ENCODE measurements around the gene PMCH. TPM values are rescaled to one million over a fixed set of nuclear protein-coding genes. Genes with fewer than 3 reads are reported as not detected.

The PMCH gene
- polyA plus RNA-seq, 1 of the 3 experiments (the other 2 are of a cell fraction): not detected

DNA sequence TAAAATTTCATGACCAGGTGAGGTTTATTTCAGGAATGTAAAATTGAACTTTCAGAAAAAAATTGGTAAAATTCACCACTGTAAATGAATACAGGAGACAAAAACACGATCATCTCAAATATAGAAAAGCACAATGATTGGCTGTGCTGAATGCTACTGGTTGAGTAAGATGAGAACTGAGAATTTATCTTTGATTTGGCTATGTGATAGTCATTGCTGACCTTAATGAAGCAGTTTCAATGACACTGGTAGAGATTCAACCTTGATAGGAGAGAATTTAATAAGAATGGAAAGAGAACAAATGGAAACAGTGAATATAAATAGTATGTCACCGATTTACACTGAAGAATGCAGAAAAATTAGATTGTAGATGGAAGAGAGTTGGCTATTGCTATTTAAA is 6.4 kb upstream of the PMCH start:
- Histone ChIP-seq H3K9ac (no peak overlapping the region), H3K4me2 (no peak overlapping the region), H3K9me2 (no peaks in the 10 kb centered on the region), H3K27ac (ENCODE audit: low read depth in 2 of 2, low read length in 1 of 2) (no peak overlapping the region), H3K36me3 (replicated peaks in 1 of 2; ENCODE audit: control insufficient read depth in 1 of 2, insufficient read depth in 2 of 2, low read length in 1 of 2) (no peaks in the 10 kb centered on the region), H3K9me3 (no peaks in the 10 kb centered on the region), H3K79me2 (ENCODE audit: insufficient read depth) (no peaks in the 10 kb centered on the region), H3K4me1 (ENCODE audit: control insufficient read depth in 1 of 2, insufficient read depth in 2 of 2, low read depth in 1 of 2, low read length in 1 of 2) (no peaks in the 10 kb centered on the region), H4K20me1 (ENCODE audit: insufficient read depth) (no peaks in the 10 kb centered on the region), H2AFZ (ENCODE audit: low read depth) (no peak overlapping the region), H3K27me3 (ENCODE audit: insufficient read depth) (no peaks in the 10 kb centered on the region), H3F3A (replicated peaks; ENCODE audit: insufficient read depth) (no peaks in the 10 kb centered on the region), H3K4me3 (ENCODE audit: low read depth in 2 of 2, low read length in 1 of 2) (no peak overlapping the region)
- no peak for DNase-seq
- WGBS (ENCODE audit: low lambda C conversion rate): 76% methylated on average over 2 of the region's 2 CpGs
- ChIA-PET CTCF (no interaction called here), POLR2A (no interaction called here)
- TF ChIP-seq RXRA (IDR thresholded peaks at IDR 0.05; ENCODE audit: borderline replicate concordance, low read depth) (no peak), JUND (IDR thresholded peaks at IDR 0.05) (no peak), FOXJ3 (CRISPR knock-in tag; IDR thresholded peaks at IDR 0.05) (no peak), RCOR1 (IDR thresholded peaks at IDR 0.05; ENCODE audit: low read length) (no peak)

- no peak overlapping the region for H2AFZ ChIP-seq (ENCODE audit: low read depth)
- H3K4me3 ChIP-seq (ENCODE audit: low read depth in 2 of 2, low read length in 1 of 2): no peak overlapping the region
- no peak for DNase-seq
- H3K9me3 ChIP-seq: no peaks in the 10 kb centered on the region
- no peak overlapping the region for H3K27ac ChIP-seq (ENCODE audit: low read depth in 2 of 2, low read length in 1 of 2)
- CTCF ChIA-PET: no interaction called here
- no peaks in the 10 kb centered on the region for H3K27me3 ChIP-seq (ENCODE audit: insufficient read depth)
- POLR2A ChIA-PET: no interaction called here
- no peak overlapping the region for H3K4me2 ChIP-seq
- no peaks in the 10 kb centered on the region for H3K4me1 ChIP-seq (ENCODE audit: control insufficient read depth in 1 of 2, insufficient read depth in 2 of 2, low read depth in 1 of 2, low read length in 1 of 2)
- 95% methylated on average over 4 of the region's 4 CpGs for WGBS (ENCODE audit: low lambda C conversion rate)
- no peaks in the 10 kb centered on the region for H3K9me2 ChIP-seq
- no peaks in the 10 kb centered on the region for H3F3A ChIP-seq (replicated peaks; ENCODE audit: insufficient read depth)
- H3K9ac ChIP-seq: no peak overlapping the region
- no peaks in the 10 kb centered on the region for H3K36me3 ChIP-seq (replicated peaks in 1 of 2; ENCODE audit: control insufficient read depth in 1 of 2, insufficient read depth in 2 of 2, low read length in 1 of 2)
- H4K20me1 ChIP-seq (ENCODE audit: insufficient read depth): no peaks in the 10 kb centered on the region
- H3K79me2 ChIP-seq (ENCODE audit: insufficient read depth): no peaks in the 10 kb centered on the region
- TF ChIP-seq NRF1 (IDR thresholded peaks at IDR 0.05; ENCODE audit: low read depth, low read length): no peak
- no peak for TF ChIP-seq POLR2AphosphoS5 (IDR thresholded peaks at IDR 0.05; ENCODE audit: low read depth, low read length)
- TF ChIP-seq JUND (IDR thresholded peaks at IDR 0.05): no peak
- TF ChIP-seq RAD21 (IDR thresholded peaks at IDR 0.05; ENCODE audit: low read length): no peak
- TF ChIP-seq REST (IDR thresholded peaks at IDR 0.05; ENCODE audit: low read depth, low read length): no peak
- no peak for TF ChIP-seq CTCF (IDR thresholded peaks at IDR 0.05)
These were observed 4.9 kb upstream of the PMCH start for GRCh38 chr12:102202556-102202955.
